ENCODE data around the gene CCDC171.

GRCh38 chr9:15741015-15741414 lies 188.2 kb downstream of the CCDC171 start:
- TF ChIP-seq CTCF (IDR thresholded peaks at IDR 0.05; ENCODE audit: insufficient read depth, low read length), result no peak
- no peak for TF ChIP-seq POLR2AphosphoS5 (IDR thresholded peaks at IDR 0.05; ENCODE audit: low read depth)
- TF ChIP-seq, protein P1, sequence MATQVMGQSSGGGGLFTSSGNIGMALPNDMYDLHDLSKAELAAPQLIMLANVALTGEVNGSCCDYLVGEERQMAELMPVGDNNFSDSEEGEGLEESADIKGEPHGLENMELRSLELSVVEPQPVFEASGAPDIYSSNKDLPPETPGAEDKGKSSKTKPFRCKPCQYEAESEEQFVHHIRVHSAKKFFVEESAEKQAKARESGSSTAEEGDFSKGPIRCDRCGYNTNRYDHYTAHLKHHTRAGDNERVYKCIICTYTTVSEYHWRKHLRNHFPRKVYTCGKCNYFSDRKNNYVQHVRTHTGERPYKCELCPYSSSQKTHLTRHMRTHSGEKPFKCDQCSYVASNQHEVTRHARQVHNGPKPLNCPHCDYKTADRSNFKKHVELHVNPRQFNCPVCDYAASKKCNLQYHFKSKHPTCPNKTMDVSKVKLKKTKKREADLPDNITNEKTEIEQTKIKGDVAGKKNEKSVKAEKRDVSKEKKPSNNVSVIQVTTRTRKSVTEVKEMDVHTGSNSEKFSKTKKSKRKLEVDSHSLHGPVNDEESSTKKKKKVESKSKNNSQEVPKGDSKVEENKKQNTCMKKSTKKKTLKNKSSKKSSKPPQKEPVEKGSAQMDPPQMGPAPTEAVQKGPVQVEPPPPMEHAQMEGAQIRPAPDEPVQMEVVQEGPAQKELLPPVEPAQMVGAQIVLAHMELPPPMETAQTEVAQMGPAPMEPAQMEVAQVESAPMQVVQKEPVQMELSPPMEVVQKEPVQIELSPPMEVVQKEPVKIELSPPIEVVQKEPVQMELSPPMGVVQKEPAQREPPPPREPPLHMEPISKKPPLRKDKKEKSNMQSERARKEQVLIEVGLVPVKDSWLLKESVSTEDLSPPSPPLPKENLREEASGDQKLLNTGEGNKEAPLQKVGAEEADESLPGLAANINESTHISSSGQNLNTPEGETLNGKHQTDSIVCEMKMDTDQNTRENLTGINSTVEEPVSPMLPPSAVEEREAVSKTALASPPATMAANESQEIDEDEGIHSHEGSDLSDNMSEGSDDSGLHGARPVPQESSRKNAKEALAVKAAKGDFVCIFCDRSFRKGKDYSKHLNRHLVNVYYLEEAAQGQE (IDR thresholded peaks at IDR 0.05; ENCODE audit: insufficient replicate concordance, low read depth), result no peak
- TF ChIP-seq GABPA (IDR thresholded peaks at IDR 0.05; ENCODE audit: low read depth), result no peak

Data from HL-60 (cell line).